ENCODE results near the gene SORL1. TPM values are rescaled to one million over a fixed set of nuclear protein-coding genes. Genes with fewer than 3 reads are reported as not detected.

The SORL1 gene
- total and polyA plus RNA-seq, 2 of the 8 experiments (the other 6 are each of a cell fraction or from before 2014, with no cell fraction given): 38.1 to 65.5 TPM

- Histone ChIP-seq H3K4ac (replicated peaks; ENCODE audit: insufficient read length, low read depth, low read length) (no peak overlapping the region), H3K18ac (ENCODE audit: extremely low read depth, low read length) (no peak overlapping the region), H2BK5ac (ENCODE audit: low read depth, low read length) (no peak overlapping the region), H4K5ac (ENCODE audit: insufficient read length, low read depth, low read length) (no peak overlapping the region), H3K9ac (replicated peaks in 1 of 4; ENCODE audit: extremely low read depth in 1 of 4, low read depth in 3 of 4, low read length in 3 of 4) (no peak overlapping the region), H3K4me1 (replicated peaks in 1 of 4; ENCODE audit: control insufficient read depth in 3 of 4, insufficient read depth in 4 of 4, low read length in 3 of 4) (no peaks in the 10 kb centered on the region), H3K79me1 (ENCODE audit: low read depth, low read length) (no peaks in the 10 kb centered on the region; the same call in 1 of the 2 replicates), H3K36me3 (ENCODE audit: control insufficient read depth in 2 of 4, insufficient read depth in 4 of 4, low read length in 3 of 4) (peaks cover 0 to 20% (median 7%) of the 10 kb centered on the region in 4 experiments; a peak in 6 of 8 replicates), H3K23me2 (ENCODE audit: low read depth, low read length) (no peaks in the 10 kb centered on the region), H4K91ac (replicated peaks; ENCODE audit: insufficient read length, low read length) (no peak overlapping the region), H3K4me3 (ENCODE audit: extremely low read depth in 1 of 4, insufficient read depth in 2 of 4, low read depth in 3 of 4, low read length in 4 of 4) (no peak overlapping the region), H3K56ac (replicated peaks; ENCODE audit: insufficient read length, low read depth, low read length) (no peak overlapping the region), H2AK5ac (ENCODE audit: low read depth, low read length) (no peak overlapping the region), H3K9me3 (ENCODE audit: insufficient read depth in 2 of 2, low read depth in 1 of 2, low read length in 1 of 2) (no peaks in the 10 kb centered on the region), H4K8ac (ENCODE audit: extremely low read depth, insufficient read depth, low read length) (no peak overlapping the region), H2BK15ac (ENCODE audit: low read length) (no peak overlapping the region), H3K27ac (ENCODE audit: low read depth, low read length) (no peak overlapping the region), H2BK120ac (replicated peaks; ENCODE audit: low read depth, low read length) (no peak overlapping the region), H3K27me3 (replicated peaks in 1 of 4; ENCODE audit: control insufficient read depth in 3 of 4, extremely low read depth in 1 of 4, insufficient read depth in 3 of 4, low read length in 3 of 4) (no peaks in the 10 kb centered on the region), H3K79me2 (ENCODE audit: control insufficient read depth in 1 of 2, insufficient read depth in 2 of 2, low read length in 2 of 2) (no peaks in the 10 kb centered on the region), H3K14ac (ENCODE audit: insufficient read length) (no peak overlapping the region), H2AFZ (ENCODE audit: low read length) (no peak overlapping the region), H3K23ac (ENCODE audit: insufficient read length) (no peak overlapping the region), H4K20me1 (replicated peaks in 1 of 2; ENCODE audit: control insufficient read depth in 1 of 2, insufficient read depth in 2 of 2, low read length in 2 of 2) (no peaks in the 10 kb centered on the region), H3K4me2 (ENCODE audit: insufficient read depth in 1 of 2, low read depth in 2 of 2, low read length in 2 of 2) (no peak overlapping the region), H2BK20ac (ENCODE audit: low read length) (no peak overlapping the region), H2BK12ac (ENCODE audit: low read depth, low read length) (no peak overlapping the region)
- FAIRE-seq (no peak), DNase-seq (ENCODE audit: low read depth in 1 of 2, low spot score in 2 of 2) (no peak)
- POLR2A ChIA-PET (ENCODE audit: partially characterized antibody): interaction anchor here (0.6 kb wide), 1 partner anchor 443 kb away, joined by 3 read pairs; no protein-coding TSS in a partner anchor
- TF ChIP-seq TAF1 (IDR thresholded peaks at IDR 0.05; ENCODE audit: low read depth, low read length): no peak
- CTCF ChIA-PET (ENCODE audit: partially characterized antibody): interaction anchor here (0.7 to 1.3 kb wide), 2 partner anchors 10 to 142 kb away, joined by 3 read pairs; no protein-coding TSS in a partner anchor
- WGBS, 2 experiments (ENCODE audit: extremely low coverage in 1 of 2, insufficient coverage in 1 of 2, insufficient read length in 1 of 2, insufficient replicate concordance in 2 of 2, low coverage in 1 of 2, low lambda C conversion rate in 2 of 2, missing lambda C conversion rate in 1 of 2): 75% methylated on average over 6 of the region's 6 CpGs; no CpG with 5 or more reads in 1 of the 2 experiments
These were observed 83.1 kb downstream of the SORL1 start for GRCh38 chr11:121535129-121535796.

Data from H1 (cell line).